Common myeloid progenitor, CD34-positive (primary cell): ENCODE data around the gene OPCML.

Experiments
- CTCF ChIA-PET: fragments of 350-600 bp; sonication (Branson Sonifier 250); formaldehyde crosslinking; loops from one replicate; lab custom pipeline; 2021; ENCODE audit warnings: antibody characterized with exemption; lab: Charles Lee
- POLR2A ChIA-PET: fragments of 350-600 bp; sonication (Branson Sonifier 250); formaldehyde crosslinking; loops from one replicate; lab custom pipeline; 2021; ENCODE audit warnings: antibody characterized with exemption; lab: Charles Lee
- DNase-seq, 3 donors: peaks; one replicate each; pipeline versions ENCODE4 v3.0.0 to v3.0.0-alpha.2; 2013
- H3K27ac ChIP-seq, 2 experiments: 1 replicate in 1 of 2; 2 replicates in 1 of 2; pipeline ENCODE4 v1.7.0; 2013; ENCODE audit warnings: inconsistent platforms in 2 of 2, low read length in 2 of 2, mild to moderate bottlenecking in 2 of 2, low read depth in 1 of 2, moderate library complexity in 1 of 2; ENCODE audit not compliant: severe bottlenecking in 2 of 2, insufficient read depth in 1 of 2, poor library complexity in 1 of 2
- H3K27me3 ChIP-seq, 5 experiments: replicated peaks in 2 of 5; 1 replicate in 3 of 5; 2 replicates in 2 of 5; pipeline versions ENCODE4 v1.6.1 to v1.7.0; 2013; ENCODE audit warnings: low read length in 4 of 5, mild to moderate bottlenecking in 2 of 5, moderate library complexity in 2 of 5, inconsistent platforms in 1 of 5; ENCODE audit not compliant: insufficient read depth in 5 of 5, control insufficient read depth in 4 of 5
- H3K36me3 ChIP-seq, 4 experiments: 1 replicate in 2 of 4; 2 replicates in 2 of 4; pipeline versions ENCODE4 v1.6.1 to v1.7.0; 2013; ENCODE audit warnings: low read length in 3 of 4, control low read depth in 1 of 4, mild to moderate bottlenecking in 1 of 4; ENCODE audit not compliant: control insufficient read depth in 4 of 4, insufficient read depth in 4 of 4
- H3K4me1 ChIP-seq, 4 experiments: 1 replicate in 3 of 4; 2 replicates in 1 of 4; pipeline versions ENCODE4 v1.6.1 to v1.7.1; 2013; ENCODE audit warnings: low read length in 3 of 4, mild to moderate bottlenecking in 3 of 4, control low read depth in 1 of 4, inconsistent platforms in 1 of 4, moderate library complexity in 1 of 4; ENCODE audit not compliant: control insufficient read depth in 4 of 4, insufficient read depth in 4 of 4; ENCODE audit errors: control extremely low read depth in 1 of 4
- H3K4me3 ChIP-seq, 7 experiments: 1 replicate in 4 of 7; 2 replicates in 3 of 7; pipeline versions ENCODE4 v1.5.1 to v1.7.0; 2013; ENCODE audit warnings: mild to moderate bottlenecking in 7 of 7, low read length in 6 of 7, moderate library complexity in 6 of 7, inconsistent platforms in 2 of 7, low read depth in 2 of 7, control low read depth in 1 of 7; ENCODE audit not compliant: insufficient read depth in 4 of 7, control insufficient read depth in 1 of 7; ENCODE audit errors: extremely low read depth in 1 of 7
- H3K9me3 ChIP-seq, 5 experiments: 1 replicate in 4 of 5; 2 replicates in 1 of 5; pipeline versions ENCODE4 v1.6.1 to v1.7.1; 2013; ENCODE audit warnings: low read length in 4 of 5, mild to moderate bottlenecking in 2 of 5, inconsistent platforms in 1 of 5, low read depth in 1 of 5, moderate library complexity in 1 of 5; ENCODE audit not compliant: control insufficient read depth in 4 of 5, insufficient read depth in 2 of 5; ENCODE audit errors: control extremely low read depth in 1 of 5
- WGBS: methylation state at CpG from one replicate; pipeline ENCODE4 v1.1.5; 2013; ENCODE audit not compliant: insufficient coverage; 5-methylcytosine and 5-hydroxymethylcytosine counted together

The OPCML gene

GRCh38 chr11:132499661-132500060 lies 1032.6 kb downstream of the OPCML start:
- Histone ChIP-seq H3K36me3 (no peaks in the 10 kb centered on the region), H3K4me1 (no peaks in the 10 kb centered on the region), H3K27me3 (no peaks in the 10 kb centered on the region), H3K27ac (no peak overlapping the region), H3K9me3 (no peaks in the 10 kb centered on the region), H3K4me3 (no peak overlapping the region)
- DNase-seq, result no peak
- WGBS, result 100% methylated on average over 3 of the region's 3 CpGs
- ChIA-PET POLR2A (no interaction called here), CTCF (no interaction called here)

GRCh38 chr11:132496341-132496740 lies 1036.0 kb downstream of the OPCML start:
- no peaks in the 10 kb centered on the region for H3K9me3 ChIP-seq
- DNase-seq, result no peak
- no peak overlapping the region for H3K27ac ChIP-seq
- H3K4me1 ChIP-seq, result no peaks in the 10 kb centered on the region
- H3K4me3 ChIP-seq, result no peak overlapping the region
- ChIA-PET CTCF (no interaction called here), POLR2A (no interaction called here)
- H3K27me3 ChIP-seq, result no peaks in the 10 kb centered on the region
- H3K36me3 ChIP-seq, result no peaks in the 10 kb centered on the region

GRCh38 chr11:132493801-132494200 lies 1038.5 kb downstream of the OPCML start:
- no peak for DNase-seq
- Histone ChIP-seq H3K4me1 (no peaks in the 10 kb centered on the region), H3K27ac (no peak overlapping the region), H3K9me3 (peaks cover 0 to 2% (median 0%) of the 10 kb centered on the region in 5 experiments), H3K4me3 (no peak overlapping the region), H3K27me3 (no peaks in the 10 kb centered on the region), H3K36me3 (no peaks in the 10 kb centered on the region)
- POLR2A ChIA-PET, result no interaction called here
- 81% methylated on average over 4 of the region's 4 CpGs for WGBS
- CTCF ChIA-PET, result interaction anchor here (0.8 kb wide), 1 partner anchor 30 kb away, joined by 3 read pairs; no protein-coding TSS in a partner anchor

- Histone ChIP-seq H3K4me1 (no peaks in the 10 kb centered on the region), H3K4me3 (no peak overlapping the region), H3K36me3 (no peaks in the 10 kb centered on the region), H3K9me3 (peaks cover 0 to 3% (median 0%) of the 10 kb centered on the region in 5 experiments), H3K27ac (no peak overlapping the region), H3K27me3 (no peaks in the 10 kb centered on the region)
- 85% methylated on average over 5 of the region's 5 CpGs for WGBS
- ChIA-PET POLR2A (no interaction called here), CTCF (no interaction called here)
- no peak for DNase-seq
Observed at GRCh38 chr11:132490978-132491377, 1041.3 kb downstream of the OPCML start.

- peaks cover 0 to 6% (median 0%) of the 10 kb centered on the region in 5 experiments for H3K9me3 ChIP-seq
- POLR2A ChIA-PET, result no interaction called here
- no peaks in the 10 kb centered on the region for H3K4me1 ChIP-seq
- no peak overlapping the region for H3K27ac ChIP-seq
- 100% methylated on average over 1 of the region's 1 CpG for WGBS
- no peak overlapping the region for H3K4me3 ChIP-seq
- no peaks in the 10 kb centered on the region for H3K36me3 ChIP-seq
- CTCF ChIA-PET, result no interaction called here
- H3K27me3 ChIP-seq, result no peaks in the 10 kb centered on the region
- no peak for DNase-seq
Observed at GRCh38 chr11:132486060-132486459, 1046.2 kb downstream of the OPCML start.

GRCh38 chr11:132475026-132475425 lies 1057.3 kb downstream of the OPCML start:
- Histone ChIP-seq H3K9me3 (no peaks in the 10 kb centered on the region), H3K27me3 (no peaks in the 10 kb centered on the region), H3K4me1 (no peaks in the 10 kb centered on the region), H3K4me3 (no peak overlapping the region), H3K27ac (no peak overlapping the region), H3K36me3 (no peaks in the 10 kb centered on the region)
- CTCF ChIA-PET, result no interaction called here
- POLR2A ChIA-PET, result no interaction called here
- no CpG with 5 or more reads among the region's 2 CpGs for WGBS
- DNase-seq, result no peak

- Histone ChIP-seq H3K36me3 (no peaks in the 10 kb centered on the region), H3K4me1 (no peaks in the 10 kb centered on the region), H3K9me3 (no peaks in the 10 kb centered on the region), H3K27ac (no peak overlapping the region), H3K4me3 (no peak overlapping the region), H3K27me3 (no peaks in the 10 kb centered on the region)
- CTCF ChIA-PET, result no interaction called here
- POLR2A ChIA-PET, result no interaction called here
- DNase-seq, result no peak
- 80% methylated on average over 4 of the region's 6 CpGs for WGBS
Observed at GRCh38 chr11:132472411-132473172, 1059.7 kb downstream of the OPCML start.
